HepG2 (cell line): ENCODE measurements around the gene CAMK4. TPM values are rescaled to one million over a fixed set of nuclear protein-coding genes. Genes with fewer than 3 reads are reported as not detected.

Experiments used
- ATAC-seq: fragments of 200-7000 bp; cut with Tn5 transposase; 3 replicates; pipeline ENCODE4 v1.9.1; 2020; ENCODE audit warnings: mild to moderate bottlenecking, moderate library complexity
- BruUV-seq: library from RNA; stranded (reverse); fragments of 400-500 nt; replicated peaks from 2 replicates; lab custom pipeline; 2021; lab: Mats Ljungman, UMichigan
- CTCF ChIA-PET: fragments of 300-600 bp; formaldehyde crosslinking; extraction: SDS; loops from one replicate; lab custom pipeline; 2021; ENCODE audit warnings: low total read pairs, inconsistent platforms, low intra/inter-chr PET ratio; lab: Yijun Ruan, JAX
- POLR2A ChIA-PET: fragments of 350-600 bp; sonication (Branson Sonifier 250); formaldehyde crosslinking; loops from one replicate; lab custom pipeline; 2020; ENCODE audit warnings: antibody characterized with exemption, inconsistent platforms; lab: Yijun Ruan, JAX
- DNase-seq: peaks from one replicate; pipeline ENCODE4 v3.0.0-alpha.2; 2015; ENCODE audit warnings: low spot score
- FAIRE-seq: peaks from 3 replicates; lab custom pipeline; 2011; peaks lifted over from hg19 to GRCh38; lab: Jason Lieb, UNC
- H2AFZ ChIP-seq: one replicate; pipeline ENCODE4 v1.6.1; 2011; ENCODE audit warnings: low read length, inconsistent platforms
- H3K27ac ChIP-seq: fragments of 300-600 bp; 3 replicates; pipeline ENCODE4 v1.8.0; 2011; ENCODE audit warnings: mixed run types, mild to moderate bottlenecking, mixed read lengths, low read length, inconsistent platforms; ENCODE audit not compliant: insufficient read depth; ENCODE audit errors: extremely low read length
- H3K27me3 ChIP-seq, 2 experiments: fragments of 200-600 bp in 1 of 2; 2 replicates in 1 of 2; 3 replicates in 1 of 2; pipeline versions ENCODE4 v1.6.0 to v1.8.0; 2011; ENCODE audit warnings: low read length in 2 of 2, mild to moderate bottlenecking in 2 of 2, moderate library complexity in 2 of 2, inconsistent platforms in 1 of 2; ENCODE audit not compliant: insufficient read depth in 2 of 2, control insufficient read depth in 1 of 2
- H3K36me3 ChIP-seq, 2 experiments: fragments of 200-600 bp in 1 of 2; replicated peaks in 1 of 2; 2 replicates in 1 of 2; 3 replicates in 1 of 2; pipeline versions ENCODE4 v1.5.1 to v1.8.0; 2011; ENCODE audit warnings: low read length in 2 of 2, inconsistent platforms in 1 of 2; ENCODE audit not compliant: insufficient read depth in 2 of 2, control insufficient read depth in 1 of 2
- H3K4me1 ChIP-seq: 2 replicates; pipeline ENCODE4 v1.5.1; 2012; ENCODE audit warnings: low read length, inconsistent platforms; ENCODE audit not compliant: insufficient read depth
- H3K4me2 ChIP-seq: 2 replicates; pipeline ENCODE4 v1.6.0; 2011; ENCODE audit warnings: low read depth, low read length, inconsistent platforms
- H3K4me3 ChIP-seq, 3 experiments: fragments of 200-600 bp in 1 of 3; sonication (generic), shearing (Covaris generic) in 1 of 3; replicated peaks in 1 of 3; 2 replicates each; pipeline ENCODE4 v1.5.1; 2011 to 2016; ENCODE audit warnings: low read length in 3 of 3, inconsistent platforms in 2 of 3, low read depth in 2 of 3, mild to moderate bottlenecking in 2 of 3, control low read depth in 1 of 3, mixed read lengths in 1 of 3; ENCODE audit not compliant: insufficient read depth in 1 of 3
- H3K79me2 ChIP-seq: one replicate; pipeline ENCODE4 v1.6.1; 2011; ENCODE audit warnings: low read length, inconsistent platforms; ENCODE audit not compliant: insufficient read depth
- H3K9ac ChIP-seq: 2 replicates; pipeline ENCODE4 v1.6.0; 2011; ENCODE audit warnings: mild to moderate bottlenecking, low read depth, low read length, inconsistent platforms; ENCODE audit not compliant: insufficient read depth
- H3K9me3 ChIP-seq: 2 replicates; pipeline ENCODE4 v1.5.1; 2012; ENCODE audit warnings: mild to moderate bottlenecking, low read length
- H4K20me1 ChIP-seq: 2 replicates; pipeline ENCODE4 v1.6.0; 2011; ENCODE audit warnings: inconsistent platforms, mild to moderate bottlenecking, low read length, moderate library complexity; ENCODE audit not compliant: insufficient read depth
- GMEB2 ChIP-seq: IDR thresholded peaks from 2 replicates; pipeline ENCODE4 v1.6.1; 2016; ENCODE audit warnings: missing biosample characterization, missing genetic modification reagents, low read depth
- KDM6A ChIP-seq: IDR thresholded peaks from 2 replicates; pipeline ENCODE4 v1.6.1; 2016; ENCODE audit warnings: low read depth
- SNAI1 ChIP-seq: sonication (generic); formaldehyde crosslinking; IDR thresholded peaks from 2 replicates; pipeline ENCODE4 v1.5.0; 2020; ENCODE audit warnings: mild to moderate bottlenecking, missing genetic modification reagents, borderline replicate concordance
- ZNF20 ChIP-seq: sonication (generic); formaldehyde crosslinking; IDR thresholded peaks from 2 replicates; pipeline ENCODE4 v1.4.0; 2020; ENCODE audit warnings: mild to moderate bottlenecking, moderate library complexity, missing genetic modification reagents
- WGBS: methylation state at CpG from one replicate; pipeline ENCODE4 v1.1.6; 2017; ENCODE audit warnings: low lambda C conversion rate; 5-methylcytosine and 5-hydroxymethylcytosine counted together
- in situ Hi-C: cut with HindIII; loops from 2 replicates; pipeline ENCODE4 v1.10.0; 2017; ENCODE audit warnings: low pct_unique_long_range_greater_than_20kb; ENCODE audit not compliant: extremely low pct_ligation_motif_present
- intact Hi-C: fragments of 100-400 bp; cut with micrococcal nuclease; formaldehyde crosslinking; loops from one replicate; pipeline ENCODE4 v1.10.0; 2022; ENCODE audit not compliant: unreplicated experiment
- polyA plus RNA-seq, 8 experiments: library from polyadenylated mRNA; depleted of rRNA in 3 of 8; stranded (reverse) in 7 of 8; unstranded in 1 of 8; fragments of >200 nt; fragmentation: Illumina TruSeq in 4 of 8; extraction: Trizol in 4 of 8; gene quantifications; 2 replicates each; pipeline versions ENCODE4 v1.2.1 to v1.2.3, GENCODE V29; 2011 to 2016; ENCODE audit warnings: low read depth in 4 of 8, missing spikeins in 1 of 8, mixed read lengths in 1 of 8; ENCODE audit not compliant: insufficient read depth in 1 of 8
- total RNA-seq, 5 experiments: library from RNA; depleted of rRNA; stranded (reverse); fragments of >200 nt; fragmentation: Illumina TruSeq; extraction: Trizol; gene quantifications; 2 replicates each; pipeline ENCODE4 v1.2.3, GENCODE V29; 2016; ENCODE audit warnings: low read depth in 1 of 5

Gene CAMK4
- total and polyA plus RNA-seq, 2 of the 13 experiments (the other 11 are each of a cell fraction or from before 2014, with no cell fraction given), result not detected

- no peak for TF ChIP-seq GMEB2 (CRISPR knock-in tag)
- POLR2A ChIA-PET, result no interaction called here
- Histone ChIP-seq H3K9ac (no peak overlapping the region), H3K79me2 (no peaks in the 10 kb centered on the region), H4K20me1 (no peaks in the 10 kb centered on the region), H3K9me3 (no peaks in the 10 kb centered on the region), H3K36me3 (no peaks in the 10 kb centered on the region), H3K27ac (no peak overlapping the region), H3K4me2 (no peak overlapping the region), H3K27me3 (no peaks in the 10 kb centered on the region), H3K4me3 (no peak overlapping the region), H3K4me1 (no peaks in the 10 kb centered on the region), H2AFZ (no peak overlapping the region)
- DNase-seq (no peak), FAIRE-seq (no peak), ATAC-seq (no peak)
- intact Hi-C loops (no loop called here), in situ Hi-C loops (no loop called here)
- CTCF ChIA-PET, result no interaction called here
- no TSS peak for BruUV-seq
- WGBS, result 16% methylated on average over 4 of the region's 4 CpGs
Observed at GRCh38 chr5:111326551-111326950, 102.4 kb downstream of the CAMK4 start.

GRCh38 chr5:111337133-111337532 is 112.9 kb downstream of the CAMK4 start:
- TF ChIP-seq ZNF20 (CRISPR knock-in tag) (no peak), SNAI1 (no peak), KDM6A (CRISPR knock-in tag) (no peak)
- no peak overlapping the region for H3K4me2 ChIP-seq
- intact Hi-C loops, result no loop called here
- ChIA-PET POLR2A (no interaction called here), CTCF (no interaction called here)
- H3K79me2 ChIP-seq, result no peaks in the 10 kb centered on the region
- no peaks in the 10 kb centered on the region for H4K20me1 ChIP-seq
- no peak overlapping the region for H2AFZ ChIP-seq
- no peak overlapping the region for H3K27ac ChIP-seq
- BruUV-seq, result no TSS peak
- H3K4me3 ChIP-seq, result no peak overlapping the region
- WGBS, result 0% methylated on average over 1 of the region's 1 CpG
- DNase-seq (no peak), FAIRE-seq (no peak), ATAC-seq (no peak)
- no peaks in the 10 kb centered on the region for H3K4me1 ChIP-seq
- in situ Hi-C loops, result no loop called here
- no peaks in the 10 kb centered on the region for H3K36me3 ChIP-seq
- H3K27me3 ChIP-seq, result no peaks in the 10 kb centered on the region
- no peak overlapping the region for H3K9ac ChIP-seq
- no peaks in the 10 kb centered on the region for H3K9me3 ChIP-seq
